ENCODE results near the gene FBN1.

- TF ChIP-seq CTCF (IDR thresholded peaks at IDR 0.05) (no peak), EP300 (IDR thresholded peaks at IDR 0.05) (no peak), POLR2AphosphoS5 (IDR thresholded peaks at IDR 0.05) (no peak), POLR2A (IDR thresholded peaks at IDR 0.05) (no peak)
Measured at GRCh38 chr15:48595981-48596380, 49.5 kb downstream of the FBN1 start.
